GM20431 (cell line): Measurements from ENCODE around the gene ZNF622.
"Not testable (repeated sequence)": the region's sequence is repeated elsewhere in the genome, so short reads cannot be mapped to it uniquely, and the experiment has no call there.

Source experiments
- in situ Hi-C: fragments of 300-500 bp; cut with MseI, MboI; formaldehyde crosslinking; loops from one replicate; pipeline ENCODE4 v1.15.0; 2020; ENCODE audit warnings: low sequenced_read_pairs; ENCODE audit not compliant: unreplicated experiment

ZNF622 gene

GRCh38 chr5:16437977-16438376, 27.6 kb downstream of the ZNF622 start:
- in situ Hi-C loops = no loop called here

GRCh38 chr5:16436065-16436682, 29.4 kb downstream of the ZNF622 start:
- in situ Hi-C loops = not testable (repeated sequence)

DNA sequence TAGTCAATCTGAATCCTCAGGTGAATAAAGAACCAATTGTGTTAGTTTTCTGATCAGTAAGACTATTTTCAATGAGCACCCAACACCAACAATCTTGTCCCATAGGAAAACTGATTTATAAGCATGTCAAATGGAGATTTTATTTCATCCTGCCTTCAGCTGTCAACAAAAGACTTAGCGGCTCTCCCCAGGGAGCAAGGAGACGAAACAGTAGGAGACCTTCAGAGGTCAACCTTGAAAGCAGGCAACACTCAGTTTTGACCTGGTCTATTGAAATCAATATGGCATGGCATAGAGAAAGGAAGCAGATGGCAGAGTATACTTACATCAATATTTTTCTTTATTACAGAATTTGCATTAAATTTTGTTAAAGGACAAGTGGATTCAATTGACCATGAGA, 34.1 kb downstream of the ZNF622 start:
- in situ Hi-C loops = no loop called here

DNA sequence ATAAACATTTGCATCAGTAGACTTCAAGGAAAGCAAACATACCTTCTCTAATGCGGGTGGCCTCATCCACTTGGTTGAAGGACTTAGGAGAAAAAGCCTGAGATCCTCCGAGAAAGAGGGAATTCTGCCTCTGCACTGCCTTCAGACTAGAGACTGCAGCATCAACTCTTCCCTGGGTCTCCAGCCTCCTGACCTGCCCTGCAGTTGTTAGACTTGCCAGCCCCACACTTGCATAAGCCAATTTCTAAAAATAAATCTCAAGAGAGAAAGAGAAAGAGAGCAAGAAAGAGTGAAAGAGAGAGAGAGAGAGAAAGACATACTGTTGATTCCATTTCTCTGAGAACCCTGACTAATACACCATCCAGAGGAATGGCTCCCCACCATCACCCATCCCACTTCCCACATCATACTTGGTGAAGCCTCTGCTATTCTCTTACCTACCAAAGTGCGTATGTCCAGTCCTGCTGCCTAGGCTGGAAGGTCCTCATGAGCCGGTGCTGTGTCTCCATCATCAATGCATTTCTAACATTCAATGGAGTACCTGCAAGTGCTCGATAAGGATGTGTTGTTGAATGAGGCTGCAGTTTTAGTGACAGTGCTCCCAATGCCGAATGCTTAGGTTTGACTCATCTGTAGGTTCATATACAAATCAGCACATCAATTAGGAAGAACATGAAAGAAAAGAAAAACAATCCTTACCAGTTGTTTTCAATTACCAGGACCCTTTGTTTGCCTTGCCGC, 35.1 kb downstream of the ZNF622 start:
- in situ Hi-C loops = no loop called here

DNA sequence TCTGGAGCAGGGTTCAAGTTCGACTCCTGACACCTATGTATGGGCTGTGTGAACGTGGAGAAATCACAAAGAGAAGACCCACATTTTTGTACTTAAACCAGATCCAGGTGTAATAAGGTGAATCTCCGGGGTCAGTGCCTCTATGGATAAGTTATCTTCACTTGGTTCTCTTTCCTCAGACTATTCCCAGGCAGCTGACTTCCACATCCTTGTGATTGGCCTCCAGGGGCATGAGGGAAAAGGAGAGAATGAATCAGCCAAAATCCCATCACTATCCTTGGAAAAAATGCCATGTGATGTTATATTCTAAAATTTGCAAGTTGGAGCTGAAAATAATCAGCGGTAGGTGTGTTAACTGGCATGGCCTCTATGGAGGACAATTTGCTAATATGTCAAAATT, 37.2 kb downstream of the ZNF622 start:
- in situ Hi-C loops = no loop called here

DNA sequence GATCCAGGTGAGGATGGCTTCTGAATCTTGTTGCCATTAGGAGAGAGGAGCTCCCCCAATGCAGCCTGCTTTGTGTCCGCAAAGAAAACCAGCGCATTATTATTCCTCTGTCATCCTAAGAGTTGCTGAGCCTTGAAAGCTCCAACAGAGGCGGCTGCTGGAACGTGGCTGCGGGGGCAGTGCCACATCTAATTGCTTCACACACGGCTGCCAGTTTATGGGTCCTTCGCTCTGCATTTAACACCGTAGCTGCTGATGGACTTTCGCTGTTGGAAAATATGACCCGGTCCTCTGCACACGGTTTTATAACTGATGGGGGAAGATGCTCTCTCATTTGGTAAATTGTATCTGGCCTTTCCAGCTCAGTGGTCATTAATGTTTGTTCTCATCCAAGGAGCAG, 38.0 kb downstream of the ZNF622 start:
- in situ Hi-C loops = no loop called here

DNA sequence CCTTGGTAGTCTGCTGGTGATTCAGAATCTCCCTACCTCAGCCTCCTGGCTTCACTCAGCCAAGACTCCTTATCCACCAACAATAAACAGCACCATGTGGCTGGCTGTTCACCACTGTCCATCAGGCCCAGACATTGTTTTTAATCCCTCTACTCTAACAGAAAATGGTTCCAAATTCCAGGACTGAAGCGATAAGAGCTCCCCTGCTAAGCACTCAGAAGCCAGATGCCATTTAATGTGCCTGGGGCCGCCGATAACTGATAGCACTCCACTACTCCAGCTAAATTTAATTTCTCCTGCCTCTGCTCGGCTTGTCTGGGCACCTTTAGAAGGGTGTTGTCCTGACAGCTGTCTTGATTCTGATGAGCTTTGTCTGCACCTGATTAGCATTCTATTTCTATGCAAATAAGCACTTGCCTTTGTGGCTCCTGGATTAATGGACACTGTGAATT, 47.1 kb downstream of the ZNF622 start:
- in situ Hi-C loops = no loop called here

- in situ Hi-C loops = no loop called here
Measured at GRCh38 chr5:16417398-16418074, 48.1 kb downstream of the ZNF622 start.

GRCh38 chr5:16414861-16415260, 50.7 kb downstream of the ZNF622 start:
- in situ Hi-C loops = no loop called here

- in situ Hi-C loops = no loop called here
Measured at GRCh38 chr5:16413166-16413860, 52.3 kb downstream of the ZNF622 start.

GRCh38 chr5:16412556-16412955, 53.0 kb downstream of the ZNF622 start:
- in situ Hi-C loops = no loop called here

DNA sequence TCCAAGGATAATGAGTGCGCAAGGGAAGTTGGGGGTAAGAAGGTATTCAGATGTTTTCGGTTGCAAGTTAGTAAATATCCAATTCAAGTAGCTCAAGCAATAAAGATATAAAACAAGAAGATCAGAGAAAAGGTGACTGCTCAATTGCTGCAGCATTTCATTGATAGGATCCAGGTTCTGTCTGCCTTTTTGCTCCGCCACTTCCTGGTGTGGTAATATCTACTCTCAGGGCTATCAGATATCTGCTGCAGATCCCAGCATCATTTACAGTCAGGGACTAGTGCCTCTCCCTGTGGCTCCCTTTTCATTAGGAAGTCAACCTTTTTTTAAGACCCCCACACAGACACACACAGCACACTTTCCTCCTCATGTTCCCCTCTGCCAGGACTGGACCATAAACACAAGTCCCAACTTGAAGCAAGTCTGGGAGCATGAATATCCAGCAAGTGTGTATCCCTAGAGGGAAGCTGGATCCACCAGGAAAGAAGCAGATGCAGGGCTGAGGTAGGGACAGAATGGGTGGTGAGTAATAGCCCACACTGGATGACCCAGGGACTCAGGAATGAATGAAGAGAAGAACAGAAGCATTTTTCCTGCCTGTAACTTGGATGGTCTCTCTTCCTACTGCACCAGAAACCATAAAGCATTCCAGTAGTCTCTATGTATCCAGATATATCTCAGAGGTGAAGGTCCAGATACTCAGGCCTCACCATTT, 53.7 kb downstream of the ZNF622 start:
- in situ Hi-C loops = no loop called here

DNA sequence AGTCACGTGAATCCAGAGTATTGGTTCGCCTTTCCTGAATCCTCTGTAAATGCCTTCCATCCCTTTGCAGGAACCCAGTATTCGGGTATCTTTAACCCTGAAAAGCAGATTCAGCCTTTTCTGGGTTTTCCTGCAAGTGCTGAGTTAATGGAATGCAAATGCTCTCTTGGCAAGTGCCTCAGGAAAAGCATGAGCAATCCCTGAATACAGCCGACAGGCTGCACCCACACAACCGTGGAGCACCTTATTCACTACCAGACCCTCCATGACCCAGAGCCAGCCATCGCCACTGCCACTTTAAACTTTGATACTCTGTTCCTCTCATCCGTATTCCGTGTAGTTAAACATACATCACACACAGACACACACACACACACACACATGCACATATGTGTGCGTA, 54.4 kb downstream of the ZNF622 start:
- in situ Hi-C loops = no loop called here

DNA sequence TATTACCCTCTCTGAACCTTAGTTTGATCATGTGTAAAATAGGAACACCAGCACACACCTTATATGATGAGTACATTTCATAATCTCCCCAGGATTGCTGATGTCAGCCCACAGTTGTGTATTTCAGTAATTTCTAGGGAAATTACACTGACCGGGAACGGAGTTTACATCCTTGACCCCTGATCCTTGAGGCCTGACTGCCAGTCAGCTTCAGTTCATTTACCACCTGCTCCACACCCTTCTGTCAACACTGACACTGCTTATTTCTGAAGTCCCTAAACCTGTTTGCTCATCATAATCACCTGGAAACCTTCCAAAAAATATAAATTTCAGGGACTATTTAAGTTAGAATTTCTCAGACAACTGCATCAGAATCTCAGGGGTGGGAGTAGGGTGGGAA, 55.3 kb downstream of the ZNF622 start:
- in situ Hi-C loops = no loop called here

- in situ Hi-C loops = no loop called here
Measured at GRCh38 chr5:16406630-16407029, 59.0 kb downstream of the ZNF622 start.

GRCh38 chr5:16406023-16406422, 59.6 kb downstream of the ZNF622 start:
- in situ Hi-C loops = no loop called here
